ENCODE data around the gene TTC23.

The TTC23 gene

DNA sequence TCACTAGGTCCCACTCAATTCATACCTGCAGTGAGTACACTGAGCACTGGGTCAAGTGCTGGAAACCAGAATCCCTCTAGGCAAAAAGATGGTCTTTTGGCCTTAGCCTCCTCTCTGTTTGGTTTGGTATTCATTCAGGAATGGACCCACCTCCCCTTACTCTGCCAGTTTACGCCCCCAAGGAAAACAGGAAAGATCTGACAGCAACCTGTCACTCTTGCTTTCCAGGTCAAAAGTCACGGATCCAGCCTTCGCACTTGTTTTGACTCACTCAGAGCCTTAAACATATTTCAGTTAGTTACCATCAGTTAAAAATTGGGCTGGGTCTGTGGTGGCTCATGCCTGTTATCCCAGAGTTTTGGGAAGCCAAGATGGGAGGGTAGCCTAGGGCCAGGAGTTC, 76.4 kb downstream of the TTC23 start:
- DNase-seq (ENCODE audit: low spot score) (no peak), ATAC-seq (ENCODE audit: low read depth) (no peak)
- no peaks in the 10 kb centered on the region for H3K27me3 ChIP-seq (ENCODE audit: insufficient read depth, poor library complexity, severe bottlenecking)
- H3K4me1 ChIP-seq (ENCODE audit: insufficient read depth, poor library complexity, severe bottlenecking) = peaks cover 3% of the 10 kb centered on the region
- H3K36me3 ChIP-seq (ENCODE audit: low read depth) = peaks cover 41% of the 10 kb centered on the region
- no peaks in the 10 kb centered on the region for H3K9me3 ChIP-seq (ENCODE audit: severe bottlenecking)
- no peak overlapping the region for H3K4me3 ChIP-seq (ENCODE audit: severe bottlenecking)
- H3K27ac ChIP-seq (ENCODE audit: poor library complexity, severe bottlenecking) = no peak overlapping the region
- TF ChIP-seq, protein P1, sequence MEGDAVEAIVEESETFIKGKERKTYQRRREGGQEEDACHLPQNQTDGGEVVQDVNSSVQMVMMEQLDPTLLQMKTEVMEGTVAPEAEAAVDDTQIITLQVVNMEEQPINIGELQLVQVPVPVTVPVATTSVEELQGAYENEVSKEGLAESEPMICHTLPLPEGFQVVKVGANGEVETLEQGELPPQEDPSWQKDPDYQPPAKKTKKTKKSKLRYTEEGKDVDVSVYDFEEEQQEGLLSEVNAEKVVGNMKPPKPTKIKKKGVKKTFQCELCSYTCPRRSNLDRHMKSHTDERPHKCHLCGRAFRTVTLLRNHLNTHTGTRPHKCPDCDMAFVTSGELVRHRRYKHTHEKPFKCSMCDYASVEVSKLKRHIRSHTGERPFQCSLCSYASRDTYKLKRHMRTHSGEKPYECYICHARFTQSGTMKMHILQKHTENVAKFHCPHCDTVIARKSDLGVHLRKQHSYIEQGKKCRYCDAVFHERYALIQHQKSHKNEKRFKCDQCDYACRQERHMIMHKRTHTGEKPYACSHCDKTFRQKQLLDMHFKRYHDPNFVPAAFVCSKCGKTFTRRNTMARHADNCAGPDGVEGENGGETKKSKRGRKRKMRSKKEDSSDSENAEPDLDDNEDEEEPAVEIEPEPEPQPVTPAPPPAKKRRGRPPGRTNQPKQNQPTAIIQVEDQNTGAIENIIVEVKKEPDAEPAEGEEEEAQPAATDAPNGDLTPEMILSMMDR (IDR thresholded peaks at IDR 0.05; ENCODE audit: poor library complexity, severe bottlenecking) = no peak

DNA sequence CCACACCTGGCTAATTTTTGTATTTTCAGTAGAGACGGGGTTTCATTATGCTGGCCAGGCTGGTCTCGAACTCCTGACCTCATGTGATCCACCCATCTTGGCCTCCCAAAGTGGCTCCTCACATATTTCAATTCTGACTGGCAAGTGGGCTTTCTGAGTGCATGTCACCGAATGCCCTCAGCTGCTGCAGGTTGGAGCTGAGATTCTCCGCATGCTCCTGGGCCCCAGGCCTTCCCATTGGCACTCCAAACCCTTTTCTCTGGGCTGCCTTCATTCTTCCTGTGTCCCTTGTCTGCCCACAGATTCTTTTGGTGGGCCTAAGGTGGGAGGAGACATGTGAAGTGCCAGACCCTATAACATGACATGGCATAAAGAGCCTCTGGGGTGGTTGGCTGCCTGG, 77.2 kb downstream of the TTC23 start:
- peaks cover 39% of the 10 kb centered on the region for H3K36me3 ChIP-seq (ENCODE audit: low read depth)
- DNase-seq (ENCODE audit: low spot score) (no peak), ATAC-seq (ENCODE audit: low read depth) (no peak)
- no peaks in the 10 kb centered on the region for H3K27me3 ChIP-seq (ENCODE audit: insufficient read depth, poor library complexity, severe bottlenecking)
- H3K4me3 ChIP-seq (ENCODE audit: severe bottlenecking) = no peak overlapping the region
- no peaks in the 10 kb centered on the region for H3K9me3 ChIP-seq (ENCODE audit: severe bottlenecking)
- H3K4me1 ChIP-seq (ENCODE audit: insufficient read depth, poor library complexity, severe bottlenecking) = no peaks in the 10 kb centered on the region
- H3K27ac ChIP-seq (ENCODE audit: poor library complexity, severe bottlenecking) = no peak overlapping the region
- TF ChIP-seq, protein P1 (IDR thresholded peaks at IDR 0.05; ENCODE audit: poor library complexity, severe bottlenecking) = no peak

DNA sequence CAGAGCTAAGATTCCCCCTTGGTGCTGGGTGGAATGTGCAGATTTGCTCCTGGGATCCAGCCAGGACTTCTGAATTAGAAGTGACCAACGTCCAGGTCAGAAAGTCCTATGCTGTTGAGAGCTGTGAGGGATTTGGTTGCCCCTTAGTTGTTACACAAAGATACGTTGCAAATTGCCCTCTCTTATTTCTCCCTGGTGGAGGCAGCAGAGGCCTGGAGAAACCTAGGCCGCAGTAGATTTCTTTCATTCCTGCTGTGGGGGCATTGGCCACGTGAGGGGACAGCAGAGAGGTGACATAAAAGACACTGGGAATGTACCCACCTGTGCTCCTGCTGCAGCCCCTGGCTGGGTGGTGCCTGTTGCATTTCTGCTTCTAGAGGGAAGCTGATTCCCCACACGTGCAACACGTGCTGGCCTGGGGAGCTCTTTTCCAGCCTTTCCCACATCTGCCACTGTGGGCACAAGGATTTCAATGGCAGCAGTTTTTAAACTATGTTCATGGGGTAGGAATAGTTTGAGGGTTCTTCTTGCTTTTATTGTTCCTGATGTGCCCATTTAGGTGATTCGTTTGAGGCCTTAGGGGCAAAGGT, 78.8 kb downstream of the TTC23 start:
- no peak overlapping the region for H3K4me3 ChIP-seq (ENCODE audit: severe bottlenecking)
- H3K36me3 ChIP-seq (ENCODE audit: low read depth) = peaks cover 39% of the 10 kb centered on the region
- no peaks in the 10 kb centered on the region for H3K27me3 ChIP-seq (ENCODE audit: insufficient read depth, poor library complexity, severe bottlenecking)
- TF ChIP-seq, protein P1 (IDR thresholded peaks at IDR 0.05; ENCODE audit: poor library complexity, severe bottlenecking) = no peak
- H3K4me1 ChIP-seq (ENCODE audit: insufficient read depth, poor library complexity, severe bottlenecking) = no peaks in the 10 kb centered on the region
- no peaks in the 10 kb centered on the region for H3K9me3 ChIP-seq (ENCODE audit: severe bottlenecking)
- H3K27ac ChIP-seq (ENCODE audit: poor library complexity, severe bottlenecking) = no peak overlapping the region
- DNase-seq (ENCODE audit: low spot score) (no peak), ATAC-seq (ENCODE audit: low read depth) (no peak)

DNA sequence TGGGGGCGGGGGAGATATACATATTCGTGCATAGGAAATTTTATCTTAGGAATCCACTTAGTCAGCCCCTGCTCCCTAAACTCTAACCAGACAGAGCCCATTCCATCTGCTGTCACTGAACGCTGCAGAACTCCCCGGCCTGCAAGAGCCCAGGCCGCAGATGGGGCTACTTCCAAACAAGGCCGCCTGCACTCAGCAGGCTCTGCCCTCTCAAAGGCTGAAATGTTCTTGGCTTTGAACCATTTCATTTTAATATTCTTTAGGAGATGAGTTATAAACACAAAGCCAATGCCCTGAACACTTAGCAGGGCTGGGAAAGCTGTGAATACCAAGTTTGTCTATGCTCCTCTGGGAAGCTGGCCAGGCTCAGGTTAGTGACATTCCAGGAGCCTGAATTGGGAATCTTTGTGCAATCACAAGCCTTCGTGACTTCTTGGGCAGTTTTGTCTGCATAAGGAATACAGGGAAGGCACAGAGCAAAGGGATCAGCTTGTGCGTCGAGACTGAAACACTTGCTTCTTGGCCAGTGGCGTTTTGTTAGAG, 79.5 kb downstream of the TTC23 start:
- no peaks in the 10 kb centered on the region for H3K4me1 ChIP-seq (ENCODE audit: insufficient read depth, poor library complexity, severe bottlenecking)
- H3K36me3 ChIP-seq (ENCODE audit: low read depth) = peaks cover 35% of the 10 kb centered on the region
- ATAC-seq (ENCODE audit: low read depth) = no peak
- no peak overlapping the region for H3K4me3 ChIP-seq (ENCODE audit: severe bottlenecking)
- H3K27me3 ChIP-seq (ENCODE audit: insufficient read depth, poor library complexity, severe bottlenecking) = no peaks in the 10 kb centered on the region
- H3K27ac ChIP-seq (ENCODE audit: poor library complexity, severe bottlenecking) = no peak overlapping the region
- TF ChIP-seq, protein P1 (IDR thresholded peaks at IDR 0.05; ENCODE audit: poor library complexity, severe bottlenecking) = no peak
- no peaks in the 10 kb centered on the region for H3K9me3 ChIP-seq (ENCODE audit: severe bottlenecking)
- DNase-seq (ENCODE audit: low spot score) = no peak
